GM19463 (cell line): ENCODE results near the gene TEX36.
"Not testable (repeated sequence)": the region's sequence is repeated elsewhere in the genome, so short reads cannot be mapped to it uniquely, and the experiment has no call there.

Experiments used
- ATAC-seq: cut with Tn5 transposase; IDR thresholded peaks from one replicate; pipeline ENCODE4 v1.9.1; 2021; ENCODE audit warnings: mild to moderate bottlenecking, moderate library complexity; ENCODE audit not compliant: unreplicated experiment

The TEX36 gene

DNA sequence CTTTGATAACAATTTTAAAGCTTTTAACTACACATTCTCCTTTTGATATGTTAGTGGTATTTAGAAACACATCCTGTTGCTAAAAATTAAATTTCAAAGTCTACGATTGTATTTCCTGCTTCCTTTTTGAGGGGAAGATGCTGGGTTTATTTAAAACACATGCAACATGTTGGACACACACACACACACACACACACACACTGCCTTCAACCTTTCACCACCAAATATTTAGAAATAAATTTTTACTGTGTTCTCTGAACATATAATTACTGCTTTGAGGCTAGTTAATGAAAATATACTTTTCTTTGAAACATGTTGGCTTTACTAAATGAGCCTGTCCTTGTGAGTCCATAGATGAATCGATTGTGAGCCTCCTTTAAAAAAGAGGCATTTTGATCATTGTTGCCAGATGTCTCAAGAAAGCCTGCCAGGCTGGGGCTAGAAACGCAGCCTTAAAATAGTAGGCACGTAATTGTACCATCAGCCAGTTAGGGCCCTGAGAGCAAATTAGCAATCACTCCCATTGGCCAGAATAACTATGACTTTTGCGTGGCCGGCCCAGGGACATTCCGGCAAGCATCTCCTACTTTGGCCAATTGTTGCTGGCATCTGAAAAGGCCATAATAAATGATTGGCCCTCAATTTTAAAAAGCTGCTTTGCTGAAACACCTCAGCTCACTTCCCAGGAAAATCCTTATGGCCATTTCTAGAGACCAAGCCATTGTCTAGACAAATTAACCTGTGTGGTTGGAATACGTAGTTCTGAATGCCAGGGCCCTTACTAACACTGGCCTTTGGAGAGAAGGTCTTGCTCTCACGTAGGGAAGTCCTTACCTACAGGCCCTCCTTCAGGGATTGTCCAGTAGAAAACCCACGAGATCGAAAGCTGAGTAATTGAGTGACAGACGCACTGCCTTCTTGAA, 9.9 kb upstream of the TEX36 start:
- ATAC-seq = no peak

GRCh38 chr10:125692196-125692595, 9.2 kb upstream of the TEX36 start:
- ATAC-seq = no peak

DNA sequence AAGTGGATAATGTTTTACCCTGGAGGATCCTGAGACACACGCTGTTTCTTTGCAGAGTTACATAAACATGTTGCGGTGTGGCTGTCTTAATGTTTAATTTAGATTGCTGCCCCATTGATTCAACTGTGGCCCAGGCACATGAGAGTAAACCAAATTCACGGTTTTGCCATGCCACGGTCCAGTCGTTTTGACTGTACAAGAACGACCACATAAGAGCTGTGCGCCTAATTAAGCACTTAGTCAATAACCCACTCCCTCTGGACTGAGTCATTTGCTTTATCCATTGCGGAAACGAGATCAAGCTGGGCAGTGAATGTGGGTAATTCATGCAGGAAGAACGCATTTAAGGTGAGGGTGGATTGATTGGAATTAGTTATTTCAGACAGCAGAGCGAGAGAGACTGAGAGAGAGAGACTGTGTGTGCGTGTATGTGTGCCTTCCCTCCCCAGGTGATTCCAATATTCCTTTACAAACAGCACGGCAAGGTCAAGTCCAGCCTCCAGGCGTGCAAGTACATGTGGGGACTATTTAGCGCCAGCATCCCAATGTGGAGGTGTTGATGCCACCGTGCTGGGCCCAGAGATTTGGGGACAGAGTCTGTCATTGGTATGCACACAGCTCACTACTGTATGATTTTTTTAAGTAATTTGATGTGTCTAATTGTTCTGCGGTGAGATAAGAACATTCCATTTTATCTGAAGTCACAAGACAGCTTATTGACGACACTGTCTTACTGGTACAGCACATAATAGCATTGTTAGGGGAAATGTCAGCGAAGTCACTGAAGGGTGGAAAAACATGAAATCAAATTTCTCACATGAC, 8.4 kb upstream of the TEX36 start:
- ATAC-seq = no peak

- ATAC-seq = no peak
These were observed 7.1 kb upstream of the TEX36 start for GRCh38 chr10:125689955-125690569.

GRCh38 chr10:125687507-125688185, 4.7 kb upstream of the TEX36 start:
- no peak for ATAC-seq

DNA sequence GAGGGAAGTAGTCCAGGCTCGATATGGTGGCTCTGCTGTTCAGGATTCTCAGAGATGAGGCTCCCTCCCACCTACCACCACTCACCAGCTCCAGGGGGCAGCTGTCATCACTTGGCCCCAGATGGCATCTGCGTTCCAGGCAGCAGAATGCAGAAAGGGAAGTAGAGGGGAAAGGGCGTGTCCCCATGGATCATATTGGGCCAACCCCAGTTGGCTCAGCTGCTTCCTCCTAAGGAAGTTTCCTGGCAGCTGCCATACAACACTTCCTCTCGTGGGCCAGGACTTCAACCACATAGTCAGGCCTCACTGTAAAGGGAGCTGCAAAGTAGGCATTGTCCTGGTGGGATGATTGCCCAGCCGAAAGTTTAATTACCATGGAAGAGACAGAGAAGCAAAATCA, 1.6 kb upstream of the TEX36 start:
- no peak for ATAC-seq

DNA sequence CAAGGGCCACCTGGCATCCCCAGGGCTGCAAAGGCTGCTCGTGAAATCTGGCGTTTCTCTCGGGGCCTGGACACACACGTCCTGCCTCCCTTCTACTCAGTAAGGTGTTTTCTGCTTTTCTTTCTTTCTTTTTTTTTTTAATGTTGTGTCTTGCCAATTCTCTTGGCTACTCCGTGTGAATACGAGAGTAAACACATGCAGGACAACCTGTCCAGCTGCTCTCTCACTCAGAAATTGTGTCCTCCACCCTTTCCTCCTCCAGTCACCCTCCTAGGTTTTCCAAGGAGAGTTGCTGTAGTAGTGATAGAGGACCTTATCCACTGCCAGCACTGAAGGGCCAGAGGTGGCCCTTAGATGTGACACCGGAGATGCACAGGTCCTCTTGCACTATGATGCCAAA, 858 bp upstream of the TEX36 start:
- ATAC-seq = no peak

DNA sequence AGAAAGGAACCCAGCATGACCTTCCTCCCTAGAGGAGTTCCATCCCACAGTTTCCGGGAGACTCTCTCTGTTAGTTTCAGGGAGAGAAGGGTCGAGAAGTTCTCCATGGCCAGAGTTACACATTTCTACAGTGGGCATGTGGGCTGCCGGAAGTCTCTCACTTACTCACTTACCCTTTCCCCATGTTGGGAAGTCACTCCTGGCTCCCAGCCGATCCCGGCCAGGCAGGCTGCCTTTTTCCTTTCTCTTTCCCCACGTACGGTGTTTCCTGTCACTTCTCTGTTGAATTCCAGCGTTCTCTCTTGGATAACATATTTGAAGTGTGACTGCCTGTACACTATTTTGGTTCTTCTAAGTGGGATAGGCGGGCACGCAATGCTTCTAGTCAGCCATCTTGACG, 3.5 kb downstream of the TEX36 start:
- ATAC-seq = no peak

DNA sequence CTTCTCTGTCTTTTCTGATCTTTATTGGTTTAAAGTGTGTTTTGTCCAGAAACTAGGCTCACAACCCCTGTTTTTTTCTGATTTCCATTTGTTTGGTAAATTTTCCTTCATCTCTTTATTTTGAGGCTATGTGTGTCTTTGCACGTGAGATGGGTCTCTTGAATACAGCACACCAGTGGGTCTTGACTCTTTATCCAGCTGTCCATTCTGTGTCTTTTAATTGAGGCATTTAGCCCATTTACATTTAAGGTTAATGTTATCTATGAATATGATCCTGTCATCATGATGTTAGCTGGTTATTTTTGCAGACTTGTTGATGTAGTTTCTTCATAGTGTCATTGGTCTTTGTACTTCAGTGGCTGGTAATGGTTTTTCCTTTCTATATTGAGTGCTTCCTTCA, 10.1 kb downstream of the TEX36 start:
- no peak for ATAC-seq

- ATAC-seq = no peak
These were observed 20.4 kb downstream of the TEX36 start for GRCh38 chr10:125662584-125662983.

GRCh38 chr10:125661941-125662515, 20.9 kb downstream of the TEX36 start:
- ATAC-seq = no peak

GRCh38 chr10:125661431-125661940, 21.5 kb downstream of the TEX36 start:
- ATAC-seq = no peak

DNA sequence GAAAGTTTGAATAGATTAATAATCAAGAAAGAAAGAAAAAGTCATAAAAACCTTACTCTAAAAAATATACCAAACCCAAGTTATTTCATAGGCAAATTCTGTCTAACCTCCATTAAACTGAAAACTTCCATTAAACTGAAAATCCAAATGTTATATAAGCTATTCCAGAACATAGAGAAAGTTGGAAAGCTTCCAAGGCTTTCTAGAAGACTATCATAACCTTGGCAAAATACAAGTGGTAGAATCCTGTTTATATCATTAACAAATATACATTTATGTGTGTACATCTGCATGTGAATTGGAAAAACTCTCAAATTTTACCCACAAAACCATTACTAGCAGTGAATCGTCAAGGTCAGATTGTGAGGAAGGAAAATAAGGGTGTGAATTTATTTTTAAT, 23.9 kb downstream of the TEX36 start:
- no peak for ATAC-seq

DNA sequence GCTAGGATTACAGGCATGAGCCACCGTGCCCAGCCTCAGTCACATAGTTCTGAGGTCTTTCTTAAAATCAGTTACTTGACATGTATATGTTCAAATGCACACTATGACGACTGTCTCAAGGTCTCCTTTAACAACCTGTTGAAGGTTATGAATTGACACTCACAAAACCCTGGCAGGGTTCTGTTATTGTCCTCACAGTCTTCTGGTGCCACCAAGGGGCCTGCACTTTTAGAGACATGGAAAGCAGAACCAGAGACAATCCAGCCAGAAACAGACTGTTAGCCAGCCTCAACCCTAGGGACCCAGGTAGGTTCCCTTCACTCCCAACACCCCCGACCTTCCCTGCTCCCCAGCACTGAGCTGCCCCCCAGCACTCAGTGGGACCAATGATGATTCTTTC, 26.4 kb downstream of the TEX36 start:
- no peak for ATAC-seq

GRCh38 chr10:125653113-125653512, 29.9 kb downstream of the TEX36 start:
- ATAC-seq = not testable (repeated sequence)

GRCh38 chr10:125646311-125646710, 36.7 kb downstream of the TEX36 start:
- ATAC-seq = no peak

- ATAC-seq = no peak
These were observed 41.6 kb downstream of the TEX36 start for GRCh38 chr10:125641398-125641797.

- ATAC-seq = no peak
These were observed 42.3 kb downstream of the TEX36 start for GRCh38 chr10:125640653-125641052.

- no peak for ATAC-seq
These were observed 43.1 kb downstream of the TEX36 start for GRCh38 chr10:125639846-125640245.

- ATAC-seq = no peak
These were observed 44.4 kb downstream of the TEX36 start for GRCh38 chr10:125638555-125638954.
